K562 (cell line): ENCODE data around the gene PSAP. TPM values are rescaled to one million over a fixed set of nuclear protein-coding genes. Genes with fewer than 3 reads are reported as not detected.

Source experiments
- E2F6 ChIP-seq, 2 experiments: IDR thresholded peaks; 2 replicates each; pipeline ENCODE4 v1.6.1; 2011; ENCODE audit warnings: borderline replicate concordance in 1 of 2, control low read depth in 1 of 2, low read depth in 1 of 2, low read length in 1 of 2, mild to moderate bottlenecking in 1 of 2, mixed read lengths in 1 of 2, moderate library complexity in 1 of 2; ENCODE audit not compliant: insufficient read depth in 1 of 2, insufficient read length in 1 of 2, poor library complexity in 1 of 2, severe bottlenecking in 1 of 2; ENCODE audit errors: extremely low read depth in 1 of 2
- ESRRA ChIP-seq: fragments of 450-650 bp; IDR thresholded peaks from 2 replicates; pipeline ENCODE4 v1.6.1; 2014; ENCODE audit warnings: low read depth, mild to moderate bottlenecking, moderate library complexity, borderline replicate concordance
- HDAC2 ChIP-seq: fragments of 450-650 bp; IDR thresholded peaks from 2 replicates; pipeline ENCODE4 v1.6.1; 2016; ENCODE audit warnings: mild to moderate bottlenecking
- MCM5 ChIP-seq: fragments of 450-650 bp; IDR thresholded peaks from 2 replicates; pipeline ENCODE4 v1.6.1; 2016; ENCODE audit warnings: low read depth
- NFIX ChIP-seq: fragments of 250-450 bp; sonication (Bioruptor Pico); IDR thresholded peaks from 2 replicates; pipeline ENCODE4 v1.4.0; 2020; ENCODE audit warnings: low read depth, mild to moderate bottlenecking, moderate library complexity
- PHB2 ChIP-seq: fragments of 450-650 bp; IDR thresholded peaks from 2 replicates; pipeline ENCODE4 v1.6.1; 2017; ENCODE audit warnings: low read depth
- STAT5A ChIP-seq: IDR thresholded peaks from 2 replicates; pipeline ENCODE4 v1.6.1; 2012; ENCODE audit warnings: low read length, inconsistent platforms, borderline replicate concordance
- ZBTB43 ChIP-seq: sonication (generic); formaldehyde crosslinking; IDR thresholded peaks from 2 replicates; pipeline ENCODE4 v1.8.0; 2023; ENCODE audit warnings: mild to moderate bottlenecking, missing genetic modification reagents
- ZBTB7A ChIP-seq: IDR thresholded peaks from 2 replicates; pipeline ENCODE4 v1.6.1; 2011; ENCODE audit warnings: low read depth, mild to moderate bottlenecking, low read length, moderate library complexity, borderline replicate concordance; ENCODE audit not compliant: control insufficient read depth
- ZNF518B ChIP-seq: fragments of 250-450 bp; sonication (Bioruptor Pico); IDR thresholded peaks from 2 replicates; pipeline ENCODE4 v1.5.0; 2021; ENCODE audit warnings: mild to moderate bottlenecking, moderate library complexity
- ZNF644 ChIP-seq: fragments of 200-800 bp; sonication (Bioruptor generic); IDR thresholded peaks from 2 replicates; pipeline ENCODE4 v1.6.1; 2016; ENCODE audit warnings: low read depth, missing genetic modification characterization, missing compliant biosample characterization
- polyA plus RNA-seq, 8 experiments: library from polyadenylated mRNA; depleted of rRNA in 4 of 8; stranded (reverse) in 5 of 8; unstranded in 3 of 8; fragments of >200 nt; fragmentation: Nextera tagmentation in 2 of 8; fragmentation: Illumina TruSeq in 1 of 8; extraction: Ambion mirVana in 2 of 8; extraction: Trizol in 1 of 8; gene quantifications; 2 replicates each; pipeline versions ENCODE4 v1.2.1 to v1.2.3, GENCODE V29; 2011 to 2014; ENCODE audit warnings: inconsistent platforms in 1 of 8, missing spikeins in 1 of 8
- total RNA-seq, 7 experiments: library from RNA; depleted of rRNA in 6 of 7; stranded (reverse); fragments of >200 nt in 6 of 7; fragmentation: Illumina TruSeq in 2 of 7; extraction: Trizol in 2 of 7; gene quantifications; 2 replicates each; pipeline versions ENCODE4 v1.2.1 to v1.2.3, GENCODE V29; 2011 to 2021; ENCODE audit warnings: low replicate concordance in 1 of 7
- TF ChIP-seq, protein P1 (sequence below): IDR thresholded peaks from 2 replicates; pipeline ENCODE4 v1.6.1; 2011; ENCODE audit warnings: borderline replicate concordance, low read depth, mild to moderate bottlenecking, moderate library complexity, low read length; ENCODE audit not compliant: insufficient read depth, poor library complexity, severe bottlenecking
- TF ChIP-seq, protein P2 (sequence below): sonication (generic); formaldehyde crosslinking; IDR thresholded peaks from 2 replicates; pipeline ENCODE4 v1.8.0; 2022; ENCODE audit warnings: missing genetic modification reagents, mild to moderate bottlenecking, borderline replicate concordance
- TF ChIP-seq, protein P3 (sequence below): fragments of 450-650 bp; formaldehyde crosslinking; IDR thresholded peaks from 2 replicates; pipeline ENCODE4 v1.4.0; 2020; ENCODE audit warnings: mild to moderate bottlenecking, moderate library complexity

Gene PSAP
- total and polyA plus RNA-seq, 9 of the 15 experiments (the other 6 are each of a cell fraction or from before 2014, with no cell fraction given), result 245 to 700 (median 429) TPM

- TF ChIP-seq, protein P1, sequence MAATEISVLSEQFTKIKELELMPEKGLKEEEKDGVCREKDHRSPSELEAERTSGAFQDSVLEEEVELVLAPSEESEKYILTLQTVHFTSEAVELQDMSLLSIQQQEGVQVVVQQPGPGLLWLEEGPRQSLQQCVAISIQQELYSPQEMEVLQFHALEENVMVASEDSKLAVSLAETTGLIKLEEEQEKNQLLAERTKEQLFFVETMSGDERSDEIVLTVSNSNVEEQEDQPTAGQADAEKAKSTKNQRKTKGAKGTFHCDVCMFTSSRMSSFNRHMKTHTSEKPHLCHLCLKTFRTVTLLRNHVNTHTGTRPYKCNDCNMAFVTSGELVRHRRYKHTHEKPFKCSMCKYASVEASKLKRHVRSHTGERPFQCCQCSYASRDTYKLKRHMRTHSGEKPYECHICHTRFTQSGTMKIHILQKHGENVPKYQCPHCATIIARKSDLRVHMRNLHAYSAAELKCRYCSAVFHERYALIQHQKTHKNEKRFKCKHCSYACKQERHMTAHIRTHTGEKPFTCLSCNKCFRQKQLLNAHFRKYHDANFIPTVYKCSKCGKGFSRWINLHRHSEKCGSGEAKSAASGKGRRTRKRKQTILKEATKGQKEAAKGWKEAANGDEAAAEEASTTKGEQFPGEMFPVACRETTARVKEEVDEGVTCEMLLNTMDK, result no peak
- no peak for TF ChIP-seq MCM5
- peak; percentile 34; the same call in 1 of the 2 replicates for TF ChIP-seq ESRRA
- TF ChIP-seq HDAC2, result no peak
- no peak for TF ChIP-seq ZNF644
- TF ChIP-seq, protein P2, sequence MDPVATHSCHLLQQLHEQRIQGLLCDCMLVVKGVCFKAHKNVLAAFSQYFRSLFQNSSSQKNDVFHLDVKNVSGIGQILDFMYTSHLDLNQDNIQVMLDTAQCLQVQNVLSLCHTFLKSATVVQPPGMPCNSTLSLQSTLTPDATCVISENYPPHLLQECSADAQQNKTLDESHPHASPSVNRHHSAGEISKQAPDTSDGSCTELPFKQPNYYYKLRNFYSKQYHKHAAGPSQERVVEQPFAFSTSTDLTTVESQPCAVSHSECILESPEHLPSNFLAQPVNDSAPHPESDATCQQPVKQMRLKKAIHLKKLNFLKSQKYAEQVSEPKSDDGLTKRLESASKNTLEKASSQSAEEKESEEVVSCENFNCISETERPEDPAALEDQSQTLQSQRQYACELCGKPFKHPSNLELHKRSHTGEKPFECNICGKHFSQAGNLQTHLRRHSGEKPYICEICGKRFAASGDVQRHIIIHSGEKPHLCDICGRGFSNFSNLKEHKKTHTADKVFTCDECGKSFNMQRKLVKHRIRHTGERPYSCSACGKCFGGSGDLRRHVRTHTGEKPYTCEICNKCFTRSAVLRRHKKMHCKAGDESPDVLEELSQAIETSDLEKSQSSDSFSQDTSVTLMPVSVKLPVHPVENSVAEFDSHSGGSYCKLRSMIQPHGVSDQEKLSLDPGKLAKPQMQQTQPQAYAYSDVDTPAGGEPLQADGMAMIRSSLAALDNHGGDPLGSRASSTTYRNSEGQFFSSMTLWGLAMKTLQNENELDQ, result no peak
- TF ChIP-seq STAT5A, result no peak
- TF ChIP-seq ZBTB43 (CRISPR knock-in tag), result no peak
- TF ChIP-seq ZBTB7A, result peak; percentile 10; the same call in 1 of the 2 replicates
- no peak for TF ChIP-seq ZNF518B (CRISPR knock-in tag)
- TF ChIP-seq NFIX, result peak; percentile 45
- no peak for TF ChIP-seq PHB2
- no peak for TF ChIP-seq E2F6 (IDR thresholded peaks at IDR 0.05; ENCODE audit: borderline replicate concordance in 1 of 2, extremely low read depth in 1 of 2, insufficient read depth in 1 of 2, insufficient read length in 1 of 2, low read depth in 1 of 2, low read length in 1 of 2, poor library complexity in 1 of 2, severe bottlenecking in 1 of 2)
- TF ChIP-seq, protein P3, sequence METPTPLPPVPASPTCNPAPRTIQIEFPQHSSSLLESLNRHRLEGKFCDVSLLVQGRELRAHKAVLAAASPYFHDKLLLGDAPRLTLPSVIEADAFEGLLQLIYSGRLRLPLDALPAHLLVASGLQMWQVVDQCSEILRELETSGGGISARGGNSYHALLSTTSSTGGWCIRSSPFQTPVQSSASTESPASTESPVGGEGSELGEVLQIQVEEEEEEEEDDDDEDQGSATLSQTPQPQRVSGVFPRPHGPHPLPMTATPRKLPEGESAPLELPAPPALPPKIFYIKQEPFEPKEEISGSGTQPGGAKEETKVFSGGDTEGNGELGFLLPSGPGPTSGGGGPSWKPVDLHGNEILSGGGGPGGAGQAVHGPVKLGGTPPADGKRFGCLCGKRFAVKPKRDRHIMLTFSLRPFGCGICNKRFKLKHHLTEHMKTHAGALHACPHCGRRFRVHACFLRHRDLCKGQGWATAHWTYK (CRISPR knock-in tag), result no peak
Measured at GRCh38 chr10:71852355-71852937, 1.4 kb upstream of the PSAP start (continued).
